Hepatocyte (in vitro differentiated cells): Measurements from ENCODE around the gene SETD7. TPM values are rescaled to one million over a fixed set of nuclear protein-coding genes. Genes with fewer than 3 reads are reported as not detected.
"Not testable (repeated sequence)": the region's sequence is repeated elsewhere in the genome, so short reads cannot be mapped to it uniquely, and the experiment has no call there.

ENCODE experiments used
- DNase-seq: peaks from one replicate; pipeline ENCODE4 v3.0.0-alpha.2; 2016; ENCODE audit warnings: low spot score
- H2AFZ ChIP-seq: fragments of 200-600 bp; sonication (generic); 2 replicates; pipeline ENCODE4 v1.6.0; 2016; ENCODE audit warnings: antibody characterized with exemption, mild to moderate bottlenecking
- H3K27ac ChIP-seq: fragments of 200-600 bp; sonication (generic); 2 replicates; pipeline ENCODE4 v1.5.1; 2016; ENCODE audit warnings: mild to moderate bottlenecking
- H3K27me3 ChIP-seq: fragments of 200-600 bp; sonication (generic); 2 replicates; pipeline ENCODE4 v1.6.1; 2016
- H3K36me3 ChIP-seq: fragments of 200-600 bp; sonication (generic); replicated peaks from 2 replicates; pipeline ENCODE4 v1.5.1; 2016; ENCODE audit warnings: low read depth; ENCODE audit not compliant: insufficient read depth
- H3K4me1 ChIP-seq: fragments of 200-600 bp; sonication (generic); 2 replicates; pipeline ENCODE4 v1.5.1; 2016; ENCODE audit warnings: mild to moderate bottlenecking, moderate library complexity; ENCODE audit not compliant: insufficient read depth
- H3K4me2 ChIP-seq: fragments of 200-600 bp; sonication (generic); 2 replicates; pipeline ENCODE4 v1.6.0; 2016
- H3K4me3 ChIP-seq: fragments of 200-600 bp; sonication (generic); 2 replicates; pipeline ENCODE4 v1.5.1; 2016; ENCODE audit warnings: mild to moderate bottlenecking
- H3K79me2 ChIP-seq: fragments of 200-600 bp; sonication (generic); 2 replicates; pipeline ENCODE4 v1.6.0; 2017; ENCODE audit warnings: mild to moderate bottlenecking
- H3K9me2 ChIP-seq: fragments of 200-600 bp; sonication (generic); replicated peaks from 2 replicates; pipeline ENCODE4 v1.6.0; 2017; ENCODE audit warnings: mild to moderate bottlenecking; ENCODE audit not compliant: insufficient read depth
- H3K9me3 ChIP-seq: fragments of 200-600 bp; sonication (generic); 2 replicates; pipeline ENCODE4 v1.5.1; 2016; ENCODE audit warnings: low read depth, mild to moderate bottlenecking
- H4K20me1 ChIP-seq: fragments of 200-600 bp; sonication (generic); 2 replicates; pipeline ENCODE4 v1.6.0; 2016; ENCODE audit warnings: mild to moderate bottlenecking; ENCODE audit not compliant: insufficient read depth, poor library complexity, severe bottlenecking
- EZH2 ChIP-seq: fragments of 200-600 bp; sonication (generic); IDR thresholded peaks from 2 replicates; pipeline ENCODE4 v1.6.1; 2016; ENCODE audit warnings: antibody characterized with exemption, mild to moderate bottlenecking, borderline replicate concordance
- EZH2phosphoT487 ChIP-seq: fragments of 200-600 bp; sonication (generic); IDR thresholded peaks from one replicate; pipeline ENCODE4 v1.6.1; 2018; ENCODE audit warnings: antibody characterized with exemption, mild to moderate bottlenecking, low read depth, moderate library complexity; ENCODE audit not compliant: unreplicated experiment, severe bottlenecking
- WGBS: methylation state at CpG from one replicate; pipeline ENCODE4 v1.1.6; 2016; ENCODE audit warnings: low lambda C conversion rate; ENCODE audit errors: missing lambda C conversion rate; 5-methylcytosine and 5-hydroxymethylcytosine counted together
- polyA plus RNA-seq: library from polyadenylated mRNA; unstranded; fragments of >200 nt; fragmentation: Nextera tagmentation; extraction: Ambion mirVana; gene quantifications from 2 replicates; pipeline ENCODE4 v1.2.1, GENCODE V29; 2016
- total RNA-seq: library from RNA; depleted of rRNA; stranded (reverse); fragments of >200 nt; gene quantifications from 2 replicates; pipeline ENCODE4 v1.2.3, GENCODE V29; 2014
- TF ChIP-seq, protein P1 (sequence below): fragments of 200-600 bp; sonication (generic); IDR thresholded peaks from 2 replicates; pipeline ENCODE4 v1.5.1; 2016; ENCODE audit warnings: antibody characterized with exemption, mild to moderate bottlenecking; ENCODE audit not compliant: poor library complexity

Gene SETD7
- total and polyA plus RNA-seq, 2 experiments from 2014 or later = 7.3 to 27.6 TPM

DNA sequence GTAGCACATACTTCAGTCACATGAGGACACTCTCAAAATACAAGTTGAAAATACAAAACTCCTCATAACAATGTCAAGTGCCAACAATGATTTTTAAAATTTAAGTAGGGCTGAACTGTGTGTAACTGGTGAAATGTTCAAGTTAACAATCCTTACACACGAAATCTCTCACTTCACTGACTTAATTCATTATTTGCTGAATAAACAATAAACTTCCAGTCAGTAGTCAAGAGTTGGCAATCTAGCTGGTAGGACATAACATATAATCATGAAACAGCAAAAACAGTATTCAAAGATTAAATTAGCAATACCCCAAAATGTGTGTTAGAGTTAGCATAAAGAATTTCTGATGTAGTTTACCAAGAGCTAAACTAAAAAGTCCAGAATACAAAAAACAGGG is 104.0 kb downstream of the SETD7 start:
- peak overlapping the region; percentile 53 for H3K4me3 ChIP-seq

GRCh38 chr4:139450586-139450985 is 105.4 kb downstream of the SETD7 start:
- no peak for DNase-seq
- no peak overlapping the region for H3K4me3 ChIP-seq
- WGBS = 100% methylated on average over 2 of the region's 2 CpGs
- no peaks in the 10 kb centered on the region for H4K20me1 ChIP-seq
- H3K27me3 ChIP-seq = no peaks in the 10 kb centered on the region
- H3K9me2 ChIP-seq = no peaks in the 10 kb centered on the region
- H3K4me1 ChIP-seq = peaks cover 17% of the 10 kb centered on the region
- no peak overlapping the region for H3K4me2 ChIP-seq
- H2AFZ ChIP-seq = no peak overlapping the region
- no peak overlapping the region for H3K27ac ChIP-seq
- peaks cover 69% of the 10 kb centered on the region for H3K79me2 ChIP-seq
- H3K9me3 ChIP-seq = no peaks in the 10 kb centered on the region
- H3K36me3 ChIP-seq = no peaks in the 10 kb centered on the region
- TF ChIP-seq, protein P1, sequence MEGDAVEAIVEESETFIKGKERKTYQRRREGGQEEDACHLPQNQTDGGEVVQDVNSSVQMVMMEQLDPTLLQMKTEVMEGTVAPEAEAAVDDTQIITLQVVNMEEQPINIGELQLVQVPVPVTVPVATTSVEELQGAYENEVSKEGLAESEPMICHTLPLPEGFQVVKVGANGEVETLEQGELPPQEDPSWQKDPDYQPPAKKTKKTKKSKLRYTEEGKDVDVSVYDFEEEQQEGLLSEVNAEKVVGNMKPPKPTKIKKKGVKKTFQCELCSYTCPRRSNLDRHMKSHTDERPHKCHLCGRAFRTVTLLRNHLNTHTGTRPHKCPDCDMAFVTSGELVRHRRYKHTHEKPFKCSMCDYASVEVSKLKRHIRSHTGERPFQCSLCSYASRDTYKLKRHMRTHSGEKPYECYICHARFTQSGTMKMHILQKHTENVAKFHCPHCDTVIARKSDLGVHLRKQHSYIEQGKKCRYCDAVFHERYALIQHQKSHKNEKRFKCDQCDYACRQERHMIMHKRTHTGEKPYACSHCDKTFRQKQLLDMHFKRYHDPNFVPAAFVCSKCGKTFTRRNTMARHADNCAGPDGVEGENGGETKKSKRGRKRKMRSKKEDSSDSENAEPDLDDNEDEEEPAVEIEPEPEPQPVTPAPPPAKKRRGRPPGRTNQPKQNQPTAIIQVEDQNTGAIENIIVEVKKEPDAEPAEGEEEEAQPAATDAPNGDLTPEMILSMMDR = no peak
- TF ChIP-seq EZH2phosphoT487 (no peak), EZH2 (no peak)

More for the DNA sequence above, 104.0 kb downstream of the SETD7 start:
- H3K9me2 ChIP-seq = no peaks in the 10 kb centered on the region
- H3K9me3 ChIP-seq = no peaks in the 10 kb centered on the region
- no peak for DNase-seq
- WGBS = 57% methylated on average over 1 of the region's 1 CpG
- TF ChIP-seq EZH2phosphoT487 (no peak), EZH2 (no peak)
- TF ChIP-seq, protein P1 = no peak
- H3K4me1 ChIP-seq = peaks cover 25% of the 10 kb centered on the region
- peaks cover 8% of the 10 kb centered on the region for H4K20me1 ChIP-seq
- no peaks in the 10 kb centered on the region for H3K36me3 ChIP-seq
- no peaks in the 10 kb centered on the region for H3K27me3 ChIP-seq
- peak overlapping the region; percentile 79 for H3K4me2 ChIP-seq
- peaks cover 77% of the 10 kb centered on the region for H3K79me2 ChIP-seq
- H3K27ac ChIP-seq = peak overlapping the region; percentile 98
- no peak overlapping the region for H2AFZ ChIP-seq

DNA sequence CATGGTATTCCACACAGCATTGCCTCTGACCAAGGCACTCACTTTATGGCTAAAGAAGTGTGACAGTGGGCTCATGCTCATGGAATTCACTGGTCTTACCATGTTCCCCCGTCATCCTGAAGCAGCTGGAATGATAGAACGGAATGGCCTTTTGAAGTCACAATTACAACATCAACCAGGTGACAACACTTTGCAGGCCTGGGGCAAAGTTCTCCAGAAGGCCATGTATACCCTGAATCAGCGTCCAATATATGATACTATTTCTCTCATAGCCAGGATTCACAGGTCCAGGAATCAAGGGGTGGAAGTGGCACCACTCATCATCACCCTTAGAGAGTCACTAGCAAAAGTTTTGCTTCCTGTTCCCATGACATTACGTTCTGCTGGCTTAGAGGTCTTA is 108.9 kb downstream of the SETD7 start:
- 92% methylated on average over 4 of the region's 4 CpGs for WGBS
- H3K9me3 ChIP-seq, H3K4me1 ChIP-seq, H2AFZ ChIP-seq, H3K36me3 ChIP-seq, H3K4me3 ChIP-seq, H4K20me1 ChIP-seq, H3K4me2 ChIP-seq, H3K9me2 ChIP-seq, H3K27me3 ChIP-seq: not testable (repeated sequence)
- Histone ChIP-seq H3K27ac (peak overlapping the region; percentile 25), H3K79me2 (peaks cover 49% of the 10 kb centered on the region)
- peak; percentile 16 for DNase-seq

Other genes starting within 250 kb of the SETD7 start
- 13.5 and 16.2 TPM in 2 replicates for gene RAB33B, start 102.1 kb downstream of the SETD7 start, total RNA-seq
- gene RAB33B, start 102.1 kb downstream of the SETD7 start, polyA plus RNA-seq = 4.5 and 6.9 TPM in 2 replicates
- gene MGST2, start 109.6 kb upstream of the SETD7 start, total RNA-seq = 82.4 and 88.5 TPM in 2 replicates
- 97.9 and 108 TPM in 2 replicates for gene MGST2, start 109.6 kb upstream of the SETD7 start, polyA plus RNA-seq